OCI-LY7 (cell line): ENCODE measurements around the gene SFT2D1. TPM values are rescaled to one million over a fixed set of nuclear protein-coding genes. Genes with fewer than 3 reads are reported as not detected.

ENCODE experiments used
- BruUV-seq: library from RNA; stranded (reverse); fragments of 400-500 nt; replicated peaks from 2 replicates; lab custom pipeline; 2021; lab: Mats Ljungman, UMichigan
- CTCF ChIA-PET: fragments of 300-600 bp; sonication (Branson Sonifier 250); formaldehyde crosslinking; loops from one replicate; lab custom pipeline; 2022; ENCODE audit warnings: antibody characterized with exemption; ENCODE audit not compliant: unreplicated experiment; lab: Charles Lee
- POLR2A ChIA-PET: fragments of 300-600 bp; sonication (Branson Sonifier 250); formaldehyde crosslinking; loops from one replicate; lab custom pipeline; 2022; ENCODE audit warnings: antibody characterized with exemption; lab: Charles Lee
- DNase-seq: peaks from one replicate; pipeline ENCODE4 v3.0.0-alpha.2; 2015; ENCODE audit warnings: low spot score
- H2AFZ ChIP-seq: fragments of 200-600 bp; sonication (generic), shearing (Covaris generic); 2 replicates; pipeline ENCODE4 v1.6.1; 2014; ENCODE audit warnings: mild to moderate bottlenecking, antibody characterized with exemption, low read length, moderate library complexity
- H3K27ac ChIP-seq: fragments of 200-600 bp; sonication (generic); 2 replicates; pipeline ENCODE4 v1.5.1; 2014; ENCODE audit warnings: mixed run types, low read depth, mild to moderate bottlenecking, moderate library complexity, low read length, inconsistent platforms; ENCODE audit not compliant: poor library complexity, severe bottlenecking
- H3K36me3 ChIP-seq: fragments of 200-600 bp; sonication (generic); 2 replicates; pipeline ENCODE4 v1.6.1; 2014; ENCODE audit warnings: mild to moderate bottlenecking, antibody characterized with exemption, low read length, moderate library complexity, mixed read lengths; ENCODE audit not compliant: insufficient read depth
- H3K4me1 ChIP-seq: fragments of 200-600 bp; sonication (generic); 2 replicates; pipeline ENCODE4 v1.5.1; 2014; ENCODE audit warnings: mild to moderate bottlenecking, low read length; ENCODE audit not compliant: insufficient read depth, poor library complexity, severe bottlenecking
- H3K4me2 ChIP-seq: fragments of 200-600 bp; sonication (generic); 2 replicates; pipeline ENCODE4 v1.6.1; 2014; ENCODE audit warnings: mild to moderate bottlenecking, low read length
- H3K4me3 ChIP-seq: fragments of 200-600 bp; sonication (generic); 2 replicates; pipeline ENCODE4 v1.5.1; 2014; ENCODE audit warnings: mild to moderate bottlenecking, low read depth, low read length; ENCODE audit not compliant: poor library complexity, severe bottlenecking
- H3K79me2 ChIP-seq: fragments of 200-600 bp; sonication (generic); 2 replicates; pipeline ENCODE4 v1.6.1; 2016; ENCODE audit warnings: low read depth, mild to moderate bottlenecking, low read length, moderate library complexity, mixed read lengths; ENCODE audit not compliant: insufficient read depth
- H3K9me2 ChIP-seq: fragments of 200-600 bp; sonication (generic); 2 replicates; pipeline ENCODE4 v1.6.1; 2016; ENCODE audit warnings: mild to moderate bottlenecking, low read length, mixed read lengths; ENCODE audit not compliant: insufficient read depth
- H3K9me3 ChIP-seq: fragments of 200-600 bp; sonication (generic); 2 replicates; pipeline ENCODE4 v1.6.1; 2014; ENCODE audit warnings: mild to moderate bottlenecking, mixed run types, low read length, mixed read lengths
- H4K20me1 ChIP-seq: fragments of 200-600 bp; sonication (generic); 2 replicates; pipeline ENCODE4 v1.6.1; 2014; ENCODE audit warnings: mild to moderate bottlenecking, antibody characterized with exemption, low read length, moderate library complexity, mixed read lengths; ENCODE audit not compliant: insufficient read depth
- EZH2phosphoT487 ChIP-seq: fragments of 200-600 bp; sonication (generic); IDR thresholded peaks from 2 replicates; pipeline ENCODE4 v1.6.1; 2018; ENCODE audit warnings: low read depth, borderline replicate concordance, mild to moderate bottlenecking, mixed run types, antibody characterized with exemption, low read length, moderate library complexity, mixed read lengths
- intact Hi-C: fragments of 100-400 bp; cut with micrococcal nuclease; formaldehyde crosslinking; loops from one replicate; pipeline ENCODE4 v1.10.0; 2022; ENCODE audit not compliant: unreplicated experiment
- total RNA-seq, 2 experiments: library from RNA; depleted of rRNA in 1 of 2; stranded (reverse); fragments of >200 nt in 1 of 2; shearing (Covaris generic) in 1 of 2; gene quantifications; 2 replicates each; pipeline ENCODE4 v1.2.3, GENCODE V29; 2014 to 2022
- TF ChIP-seq, protein P1 (sequence below): fragments of 200-600 bp; sonication (generic); conservative IDR thresholded peaks from 2 replicates; pipeline ENCODE4 v1.5.1; 2014; ENCODE audit warnings: mild to moderate bottlenecking, antibody characterized with exemption, low read length, moderate library complexity, mixed read lengths

The SFT2D1 gene
- total RNA-seq, 2 experiments from 2014 or later: 43.4 to 63.9 TPM

DNA sequence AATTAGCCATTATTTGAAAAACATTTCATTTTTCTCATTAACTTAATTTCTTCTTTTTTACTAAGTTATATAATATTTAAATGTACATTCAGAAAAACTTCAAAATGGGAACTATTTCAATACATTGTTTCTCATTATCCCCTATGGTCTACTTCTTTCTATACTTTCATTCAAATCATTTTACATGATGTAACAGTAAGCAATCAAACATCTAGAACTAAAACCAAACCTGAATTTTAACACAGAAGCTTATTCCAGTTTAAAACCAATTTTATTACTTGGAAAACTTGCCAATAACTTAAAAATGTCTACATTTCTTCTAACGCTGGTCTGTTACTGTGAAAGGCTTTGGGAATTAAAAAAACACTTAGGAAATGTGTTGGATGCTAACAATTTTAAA is 29.5 kb downstream of the SFT2D1 start:
- Histone ChIP-seq H3K36me3 (no peaks in the 10 kb centered on the region), H3K4me3 (no peak overlapping the region), H3K4me1 (peaks cover 12% of the 10 kb centered on the region), H3K79me2 (no peaks in the 10 kb centered on the region), H3K27ac (no peak overlapping the region), H4K20me1 (no peaks in the 10 kb centered on the region), H3K9me3 (no peaks in the 10 kb centered on the region), H2AFZ (no peak overlapping the region), H3K4me2 (no peak overlapping the region), H3K9me2 (no peaks in the 10 kb centered on the region)
- no TSS peak for BruUV-seq
- TF ChIP-seq EZH2phosphoT487: no peak
- TF ChIP-seq, protein P1, sequence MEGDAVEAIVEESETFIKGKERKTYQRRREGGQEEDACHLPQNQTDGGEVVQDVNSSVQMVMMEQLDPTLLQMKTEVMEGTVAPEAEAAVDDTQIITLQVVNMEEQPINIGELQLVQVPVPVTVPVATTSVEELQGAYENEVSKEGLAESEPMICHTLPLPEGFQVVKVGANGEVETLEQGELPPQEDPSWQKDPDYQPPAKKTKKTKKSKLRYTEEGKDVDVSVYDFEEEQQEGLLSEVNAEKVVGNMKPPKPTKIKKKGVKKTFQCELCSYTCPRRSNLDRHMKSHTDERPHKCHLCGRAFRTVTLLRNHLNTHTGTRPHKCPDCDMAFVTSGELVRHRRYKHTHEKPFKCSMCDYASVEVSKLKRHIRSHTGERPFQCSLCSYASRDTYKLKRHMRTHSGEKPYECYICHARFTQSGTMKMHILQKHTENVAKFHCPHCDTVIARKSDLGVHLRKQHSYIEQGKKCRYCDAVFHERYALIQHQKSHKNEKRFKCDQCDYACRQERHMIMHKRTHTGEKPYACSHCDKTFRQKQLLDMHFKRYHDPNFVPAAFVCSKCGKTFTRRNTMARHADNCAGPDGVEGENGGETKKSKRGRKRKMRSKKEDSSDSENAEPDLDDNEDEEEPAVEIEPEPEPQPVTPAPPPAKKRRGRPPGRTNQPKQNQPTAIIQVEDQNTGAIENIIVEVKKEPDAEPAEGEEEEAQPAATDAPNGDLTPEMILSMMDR: no peak
- POLR2A ChIA-PET: interaction anchor here (0.7 to 1.4 kb wide), 8 partner anchors 8 to 88 kb away, joined by 3 to 7 read pairs (median 3); no protein-coding TSS in a partner anchor
- CTCF ChIA-PET: interaction anchor here (0.9 to 1.8 kb wide), 4 partner anchors 10 to 88 kb away, joined by 3 to 8 read pairs (median 5); no protein-coding TSS in a partner anchor
- intact Hi-C loops: loop anchor here (1.0 kb wide), 3 partner anchors 38 to 87 kb away; no protein-coding TSS in a partner anchor
- DNase-seq: no peak

DNA sequence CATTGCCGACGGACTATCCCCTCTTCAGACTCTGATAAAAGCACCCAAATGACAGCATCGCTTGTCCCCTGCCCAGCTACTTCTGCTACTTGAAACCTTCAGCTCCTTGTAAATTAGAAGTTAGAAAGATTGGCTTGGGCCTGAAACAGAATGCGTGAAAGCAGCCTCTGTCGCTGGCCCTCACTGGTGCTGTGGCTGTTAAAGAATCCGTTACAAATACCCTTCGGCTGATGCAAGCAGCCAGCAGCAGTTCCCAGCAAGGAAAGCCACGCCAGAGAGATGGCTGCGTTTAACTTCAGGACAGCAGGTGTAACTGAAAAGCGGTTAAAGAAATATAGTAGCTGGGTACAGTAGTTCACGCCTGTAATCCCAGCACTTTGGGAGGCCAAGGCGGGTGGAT is 31.7 kb downstream of the SFT2D1 start:
- CTCF ChIA-PET: interaction anchor here (2.3 kb wide), 1 partner anchor 70 kb away, joined by 7 read pairs; no protein-coding TSS in a partner anchor

More for the DNA sequence above, 31.7 kb downstream of the SFT2D1 start:
- Histone ChIP-seq H3K79me2 (no peaks in the 10 kb centered on the region), H4K20me1 (no peaks in the 10 kb centered on the region), H3K4me2 (no peak overlapping the region), H3K27ac (no peak overlapping the region), H3K4me3 (no peak overlapping the region), H2AFZ (no peak overlapping the region), H3K9me2 (no peaks in the 10 kb centered on the region), H3K9me3 (no peaks in the 10 kb centered on the region), H3K36me3 (no peaks in the 10 kb centered on the region), H3K4me1 (peaks cover 16% of the 10 kb centered on the region)
- POLR2A ChIA-PET: interaction anchor here (0.7 to 2.1 kb wide), 14 partner anchors 9 to 90 kb away, joined by 3 to 8 read pairs (median 4); partner anchors contain the start of gene SFT2D1
- no peak for TF ChIP-seq EZH2phosphoT487
- TF ChIP-seq, protein P1: no peak
- DNase-seq: no peak
- intact Hi-C loops: no loop called here
- no TSS peak for BruUV-seq
